Panc1 (cell line): ENCODE measurements around the gene COL4A2.

Source experiments
- CTCF ChIP-seq: fragments of 450-650 bp; IDR thresholded peaks from 2 replicates; pipeline ENCODE4 v1.5.1; 2017; ENCODE audit warnings: mild to moderate bottlenecking
- TCF7L2 ChIP-seq: IDR thresholded peaks from 2 replicates; pipeline ENCODE4 v1.6.1; 2011; ENCODE audit warnings: mild to moderate bottlenecking, low read depth, low read length, inconsistent platforms

GRCh38 chr13:110449219-110450015 is 142.3 kb downstream of the COL4A2 start:
- TF ChIP-seq CTCF (no peak), TCF7L2 (no peak)
